RPMI8226 (cell line): ENCODE measurements around the gene H3-3A.
"Not testable (repeated sequence)": the region's sequence is repeated elsewhere in the genome, so short reads cannot be mapped to it uniquely, and the experiment has no call there.

Source experiments
- DNase-seq: peaks from one replicate; pipeline ENCODE4 v3.0.0-alpha.2; 2015

Gene H3-3A

DNA sequence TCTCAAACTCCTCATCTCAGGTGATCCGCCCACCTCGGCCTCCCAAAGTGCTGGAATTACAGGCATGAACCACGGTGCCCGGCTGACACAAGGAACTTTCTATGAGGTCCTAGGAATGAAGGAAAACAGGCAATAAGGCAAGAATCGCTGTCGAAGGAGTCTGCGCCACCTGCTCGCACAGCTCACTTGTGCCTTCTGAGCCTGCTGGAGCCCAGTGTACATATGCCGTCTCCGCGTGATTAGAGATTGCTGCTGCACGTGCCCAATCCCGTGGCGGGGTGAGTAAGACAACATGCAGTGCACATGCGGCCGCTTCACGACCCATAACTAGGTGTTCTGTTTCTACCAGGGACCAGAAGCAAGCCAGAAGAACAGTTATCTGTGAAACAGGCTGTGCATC lies 24.3 kb downstream of the H3-3A start:
- DNase-seq: no peak

GRCh38 chr1:226091461-226091860 lies 28.9 kb downstream of the H3-3A start:
- DNase-seq: no peak

DNA sequence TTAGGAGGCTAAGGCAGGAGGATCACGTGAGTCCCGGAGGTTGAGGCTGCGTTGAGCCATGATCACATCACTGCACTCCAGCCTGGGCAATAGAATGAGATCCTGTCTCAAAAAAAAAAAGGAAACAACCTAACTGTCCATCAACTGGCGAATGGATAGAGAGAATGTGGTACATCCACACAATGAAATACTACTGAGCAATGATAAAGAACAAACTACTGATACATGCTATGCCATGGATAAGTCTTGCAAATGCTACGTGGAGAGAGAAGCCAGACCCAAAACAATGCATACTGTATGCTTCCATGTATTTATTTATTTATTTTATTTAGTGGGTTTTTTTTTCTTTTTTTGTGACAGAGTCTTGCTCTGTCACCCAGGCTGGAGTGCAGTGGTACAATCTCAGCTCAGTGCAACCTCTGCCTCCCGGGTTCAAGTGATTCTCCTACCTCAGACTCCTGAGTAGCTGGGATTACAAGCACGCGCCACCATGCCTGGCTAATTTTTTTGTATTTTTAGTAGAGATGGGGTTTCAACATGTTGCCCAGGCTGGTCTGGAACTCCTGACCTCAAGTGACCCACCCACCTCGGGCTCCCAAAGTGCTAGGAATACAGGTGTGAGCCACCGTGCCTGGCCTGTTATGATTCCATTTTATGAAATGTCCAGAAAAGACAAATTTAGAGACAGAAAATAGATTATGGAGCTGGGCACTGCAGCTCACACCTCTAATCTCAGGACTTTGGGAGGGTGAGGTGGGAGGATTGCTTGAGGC lies 29.7 kb downstream of the H3-3A start:
- DNase-seq: not testable (repeated sequence)

GRCh38 chr1:226092965-226093364 lies 30.4 kb downstream of the H3-3A start:
- DNase-seq: no peak

GRCh38 chr1:226093621-226094020 lies 31.1 kb downstream of the H3-3A start:
- DNase-seq: no peak

- DNase-seq: no peak
Observed at GRCh38 chr1:226094451-226094850, 31.9 kb downstream of the H3-3A start.

DNA sequence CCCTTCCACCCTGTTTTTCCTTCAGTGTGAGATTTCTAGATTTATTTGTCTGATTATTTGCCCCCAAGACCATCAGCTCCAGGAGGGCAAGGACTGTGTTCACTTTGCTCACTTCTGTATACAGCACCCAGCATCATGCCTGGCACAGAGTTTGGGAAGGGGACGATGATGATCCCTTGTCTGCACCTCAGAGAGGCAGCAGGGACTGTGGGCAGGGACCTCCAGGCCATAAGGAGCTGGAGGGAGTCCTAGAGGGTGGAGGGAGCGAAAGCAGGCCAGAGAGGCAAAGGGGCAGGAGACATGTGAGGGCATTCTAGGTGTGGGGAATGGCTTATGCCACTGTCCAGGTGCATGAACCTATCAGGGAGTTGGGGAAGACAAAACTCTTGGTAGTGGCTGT lies 32.8 kb downstream of the H3-3A start:
- no peak for DNase-seq

DNA sequence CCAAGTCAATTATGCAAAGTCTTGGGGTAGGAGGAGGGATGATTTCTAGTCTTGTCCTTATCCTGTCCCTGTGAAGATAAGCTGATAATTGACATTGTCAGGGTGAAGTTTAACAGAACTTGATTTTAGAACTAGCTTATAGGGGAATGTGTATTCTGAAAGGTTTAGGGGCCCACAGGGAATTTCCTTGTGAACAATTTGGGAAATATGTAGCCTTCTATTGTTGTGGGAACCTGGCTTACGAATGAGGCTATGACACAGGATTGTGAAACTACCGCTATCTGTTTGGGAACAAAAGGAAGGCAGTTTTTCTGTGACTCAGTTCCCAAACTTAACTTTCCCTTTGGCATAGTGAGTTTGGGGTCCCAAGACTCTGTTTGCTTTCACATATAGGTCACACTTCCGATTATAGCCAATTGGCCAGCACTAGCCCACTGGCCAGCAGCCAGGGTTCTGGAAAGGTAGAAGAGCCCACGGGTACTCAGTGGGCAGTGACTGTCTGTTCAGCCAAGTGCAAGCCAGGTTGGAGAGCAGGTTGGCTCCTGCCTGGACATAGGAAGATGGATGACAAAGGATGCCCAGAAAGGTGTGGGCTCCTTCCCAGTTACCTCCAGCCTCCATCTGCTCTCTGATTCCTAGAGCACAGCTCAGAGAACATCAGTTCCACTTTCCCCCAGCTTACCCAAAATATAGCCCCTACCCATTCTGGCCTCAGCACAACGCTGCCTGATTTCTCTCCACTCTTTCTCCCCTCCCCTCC lies 35.5 kb downstream of the H3-3A start:
- no peak for DNase-seq

GRCh38 chr1:226098870-226099835 lies 36.6 kb downstream of the H3-3A start:
- DNase-seq: no peak

DNA sequence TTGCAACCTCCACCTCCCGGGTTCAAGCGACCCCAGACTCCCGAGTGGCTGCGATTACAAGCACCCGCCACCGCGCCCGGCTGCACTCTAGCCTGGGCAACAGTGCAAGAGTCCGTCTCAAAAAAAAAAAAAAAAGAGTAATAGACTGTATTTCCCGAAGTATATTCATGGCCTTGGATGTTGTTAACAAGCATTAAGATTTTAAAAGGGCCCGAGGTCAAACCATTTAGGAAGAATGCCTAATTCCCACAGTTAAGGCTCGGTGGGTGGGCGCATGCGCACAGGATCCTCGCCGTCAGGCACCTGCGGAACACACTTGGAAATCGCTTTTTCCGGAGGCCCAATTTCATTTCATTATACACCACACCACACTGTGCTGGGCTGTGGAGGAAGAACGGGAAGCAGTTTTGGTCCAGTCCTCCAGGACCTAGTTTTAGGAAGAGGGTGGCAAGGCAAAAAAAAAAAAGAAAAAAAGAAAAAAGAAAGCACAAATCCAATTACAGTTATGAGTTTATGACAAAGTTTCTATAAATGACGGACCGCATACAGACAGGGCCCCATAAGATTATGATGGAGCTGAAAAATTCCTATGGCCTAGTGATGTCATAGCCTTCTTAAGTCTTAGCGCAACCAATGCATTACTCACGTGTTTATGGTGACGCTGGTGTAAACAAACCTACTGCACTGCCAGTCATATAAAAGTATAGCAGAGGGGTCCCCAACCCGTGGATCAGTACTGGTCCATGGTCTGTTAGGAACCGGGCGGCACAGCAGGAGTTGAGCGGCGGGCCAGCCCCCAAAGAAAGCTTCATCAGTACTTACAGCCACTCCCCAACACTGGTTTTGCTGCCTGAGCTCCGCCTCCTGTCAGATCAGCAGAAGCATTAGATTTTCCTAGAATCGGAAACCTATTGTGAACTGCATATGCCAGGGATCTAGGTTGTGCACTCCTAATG lies 38.2 kb downstream of the H3-3A start:
- peak; percentile 42 for DNase-seq

GRCh38 chr1:226104671-226105121 lies 42.2 kb downstream of the H3-3A start:
- no peak for DNase-seq

DNA sequence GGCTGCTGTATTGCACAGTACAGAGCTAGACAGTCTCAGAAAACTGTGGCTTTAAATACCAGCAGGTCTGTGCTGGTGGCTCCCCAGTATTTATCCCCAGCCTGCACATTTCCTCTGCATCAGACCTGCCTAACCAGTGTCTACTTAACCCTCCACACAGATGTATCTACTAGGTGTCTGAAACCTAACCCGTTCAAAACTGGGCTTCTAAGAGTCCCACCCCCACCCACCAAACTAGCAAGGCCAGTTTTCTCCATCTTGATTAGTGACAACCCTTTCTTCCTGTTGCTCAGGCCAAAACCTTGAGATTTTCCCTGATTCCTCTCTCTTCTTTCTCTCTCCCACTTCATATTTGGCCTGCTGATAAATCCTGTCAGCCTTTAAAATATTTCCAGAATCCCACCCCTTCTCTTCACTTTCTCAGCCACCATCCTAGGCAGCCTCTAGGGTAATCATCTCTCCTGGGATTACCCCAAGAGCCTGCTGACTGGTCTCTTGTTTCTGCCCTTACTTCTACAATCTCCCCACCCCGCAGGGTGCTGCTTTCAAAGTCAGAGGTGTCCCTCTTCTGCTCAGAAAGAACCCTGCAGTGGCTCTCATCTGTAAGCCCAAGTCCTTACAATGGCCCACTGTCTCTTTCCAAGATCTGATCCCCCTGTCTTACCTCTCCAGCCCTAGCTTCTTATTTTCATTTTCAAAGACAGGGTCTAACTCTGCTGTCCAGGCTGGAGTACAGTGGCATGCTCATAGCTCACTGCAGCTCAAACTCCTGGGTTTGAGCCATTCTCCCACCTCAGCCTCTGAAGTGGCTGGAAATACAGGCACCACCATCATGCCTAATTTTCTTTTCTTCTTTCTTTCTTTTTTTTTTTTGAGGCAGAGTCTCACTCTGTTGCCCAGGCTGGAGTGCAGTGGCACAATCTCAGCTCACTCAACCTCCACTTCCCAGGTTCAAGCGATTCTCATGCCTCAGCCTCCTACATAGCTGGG lies 45.2 kb downstream of the H3-3A start:
- DNase-seq: no peak

GRCh38 chr1:226108935-226109828 lies 46.7 kb downstream of the H3-3A start:
- DNase-seq: no peak

DNA sequence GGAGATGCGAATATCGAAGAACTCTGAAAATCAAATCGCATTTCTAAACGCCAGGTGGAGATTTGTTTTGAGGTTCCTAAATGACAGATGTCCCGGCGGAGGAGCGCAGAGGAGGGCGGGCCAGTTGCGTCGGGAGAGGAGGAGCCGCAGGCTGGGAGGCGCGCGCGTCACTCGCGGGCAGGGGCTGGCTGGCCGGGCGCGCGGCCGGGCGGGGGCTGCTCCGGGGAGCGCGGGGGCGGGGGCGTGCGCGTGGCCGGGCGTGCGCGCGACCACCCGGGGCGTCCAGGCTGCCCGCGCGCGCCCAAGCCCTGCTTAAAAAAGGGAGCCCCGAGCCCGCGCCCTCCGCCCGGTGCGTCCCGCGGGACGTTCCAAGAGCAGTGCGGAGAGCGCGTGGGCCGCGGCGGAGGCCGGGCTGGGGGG lies 47.3 kb downstream of the H3-3A start:
- peak; percentile 97 for DNase-seq

DNA sequence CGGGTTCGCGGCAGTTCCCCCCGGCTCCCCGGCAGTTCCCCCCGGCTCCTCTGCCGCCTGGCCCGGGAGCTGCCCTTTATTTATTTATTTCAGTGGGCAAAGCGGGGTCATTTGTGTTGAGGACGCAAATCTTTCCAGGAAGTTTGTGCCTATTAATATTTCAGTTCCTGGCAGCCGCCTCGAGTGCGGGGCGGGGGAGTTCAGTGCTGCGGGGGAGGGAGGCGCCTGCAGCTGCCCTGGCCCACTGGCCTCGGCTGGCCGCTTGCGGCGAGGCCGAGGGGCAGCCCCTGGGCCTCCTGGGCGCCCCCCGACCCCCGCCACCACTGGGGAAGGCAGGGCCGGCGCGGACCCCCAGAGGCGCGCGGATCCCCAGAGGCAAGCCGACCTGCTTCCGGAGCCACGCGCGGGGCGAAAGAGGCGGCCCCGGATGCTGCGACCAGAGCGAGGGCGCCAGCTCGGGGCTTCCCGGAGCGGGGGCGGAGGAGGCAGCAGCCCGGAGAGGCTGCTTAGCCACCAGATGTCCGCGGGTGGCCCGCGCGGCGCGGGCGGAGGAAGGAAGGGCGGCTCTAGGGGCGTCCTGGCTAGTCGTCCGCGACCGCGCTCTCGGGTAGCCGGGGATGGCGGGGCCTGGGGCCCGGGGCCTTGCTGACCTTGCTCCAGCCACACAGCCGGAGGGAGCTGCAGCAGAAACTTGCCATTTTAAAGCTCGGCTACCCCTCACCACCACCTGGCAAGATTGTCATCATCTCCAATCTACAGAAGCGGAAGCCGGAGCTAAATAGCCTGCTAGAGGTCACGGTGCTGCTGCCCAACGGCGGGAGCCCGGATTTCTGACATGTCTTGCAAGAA lies 48.0 kb downstream of the H3-3A start:
- peak; percentile 83 for DNase-seq

DNA sequence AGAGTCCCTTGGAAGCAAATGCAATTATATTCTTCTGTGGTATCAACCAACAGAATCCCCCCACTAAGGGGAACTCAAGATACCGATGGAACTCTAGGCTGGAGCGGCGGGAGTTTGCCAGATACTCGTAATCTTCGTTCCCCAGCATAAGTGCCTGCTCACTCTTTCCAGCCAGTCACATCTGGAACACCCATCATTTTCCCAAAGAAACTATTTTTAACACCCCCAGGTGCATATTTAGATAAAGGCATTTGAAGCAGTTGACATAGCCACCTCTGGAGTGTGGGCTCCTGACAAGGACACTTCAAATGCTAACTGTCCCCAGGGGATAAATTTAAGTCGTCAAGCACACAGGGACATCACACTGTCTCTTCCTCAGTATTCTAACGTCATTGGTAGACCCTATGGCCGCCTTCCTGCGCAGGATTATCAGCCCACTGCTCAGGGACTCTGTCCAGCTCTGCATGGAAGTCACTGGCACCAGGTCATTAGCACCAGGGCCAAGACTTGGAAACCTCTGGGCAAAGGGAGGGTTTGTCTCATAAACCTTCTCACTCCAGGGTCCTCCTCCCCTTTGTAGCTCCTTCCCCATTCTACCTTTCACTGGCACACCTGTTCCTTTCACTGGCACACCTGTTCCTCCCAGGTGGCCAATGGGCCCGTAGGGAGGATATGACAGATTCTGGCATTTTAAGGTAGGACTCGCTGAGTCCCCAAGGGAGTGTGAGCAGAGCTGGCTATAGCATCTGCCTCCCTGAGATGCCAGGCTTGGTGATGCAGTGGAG lies 48.8 kb downstream of the H3-3A start:
- DNase-seq: peak; percentile 85

GRCh38 chr1:226111883-226112261 lies 49.4 kb downstream of the H3-3A start:
- peak; percentile 40 for DNase-seq

GRCh38 chr1:226112626-226113025 lies 50.1 kb downstream of the H3-3A start:
- DNase-seq: no peak
